Ovary (tissue), 3 donors: ENCODE measurements around the gene AK1.

Experiments
- CTCF ChIP-seq, 3 donors: fragments of 450-650 bp in 2 of 3; fragments of 200-600 bp in 1 of 3; IDR thresholded peaks; one replicate each; pipeline versions ENCODE4 v1.5.1 to v1.8.0; 2016 to 2022; ENCODE audit warnings: antibody characterized with exemption in 3 of 3, mild to moderate bottlenecking in 1 of 3
- POLR2A ChIP-seq: fragments of 450-650 bp; IDR thresholded peaks from one replicate; pipeline ENCODE4 v1.6.1; 2017; ENCODE audit warnings: antibody characterized with exemption, mild to moderate bottlenecking, moderate library complexity
- donor health status: DM: no; HTN: no; CAD: no.

GRCh38 chr9:127923046-127923445, 45.6 kb upstream of the AK1 start:
- TF ChIP-seq CTCF (IDR thresholded peaks at IDR 0.05), result no peak
- no peak for TF ChIP-seq POLR2A
